Measurements from ENCODE around the gene MTCH2. TPM values are rescaled to one million over a fixed set of nuclear protein-coding genes. Genes with fewer than 3 reads are reported as not detected.

MTCH2 gene
- total RNA-seq, 1 donor, result 74.9 TPM

DNA sequence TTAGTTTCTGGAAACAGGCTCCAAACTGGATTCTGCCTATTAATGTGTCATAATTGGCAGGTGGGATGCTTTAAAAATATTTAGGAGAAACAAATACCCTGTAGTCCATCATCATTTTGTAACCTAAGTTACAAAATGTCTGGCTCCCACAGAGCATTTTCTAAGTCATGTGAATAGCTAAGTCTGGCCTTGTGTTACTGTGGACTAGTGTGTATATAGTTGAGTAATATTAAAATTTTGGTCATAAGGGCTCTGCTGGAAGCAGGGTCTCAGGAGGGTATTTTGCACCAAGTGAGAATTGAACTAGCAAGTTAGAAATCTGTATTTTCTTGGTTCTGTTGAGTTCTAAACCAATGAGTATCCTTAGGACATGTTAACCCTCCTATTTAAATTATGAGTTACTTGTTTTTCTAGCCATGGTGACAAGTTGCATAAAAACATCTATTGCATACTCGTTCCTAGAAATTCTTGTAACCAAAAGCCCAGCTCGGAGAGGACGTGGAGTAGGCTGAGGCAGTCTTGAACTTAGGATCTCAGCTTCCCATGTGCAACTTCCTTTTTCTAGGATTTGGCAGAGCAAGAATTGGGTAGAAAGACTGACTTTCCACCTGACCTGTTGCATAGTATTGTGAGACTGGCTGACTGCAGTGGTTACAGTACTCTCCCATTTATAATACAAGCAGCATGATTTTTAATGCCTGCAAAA, 71.6 kb downstream of the MTCH2 start:
- H3K79me2 ChIP-seq (ENCODE audit: insufficient read depth, low read length), result peaks cover 61% of the 10 kb centered on the region
- no peak overlapping the region for H3K27ac ChIP-seq (ENCODE audit: low read depth, low read length)
- peaks cover 6% of the 10 kb centered on the region for H4K20me1 ChIP-seq (ENCODE audit: insufficient read depth, low read length)
- TF ChIP-seq, protein P1, sequence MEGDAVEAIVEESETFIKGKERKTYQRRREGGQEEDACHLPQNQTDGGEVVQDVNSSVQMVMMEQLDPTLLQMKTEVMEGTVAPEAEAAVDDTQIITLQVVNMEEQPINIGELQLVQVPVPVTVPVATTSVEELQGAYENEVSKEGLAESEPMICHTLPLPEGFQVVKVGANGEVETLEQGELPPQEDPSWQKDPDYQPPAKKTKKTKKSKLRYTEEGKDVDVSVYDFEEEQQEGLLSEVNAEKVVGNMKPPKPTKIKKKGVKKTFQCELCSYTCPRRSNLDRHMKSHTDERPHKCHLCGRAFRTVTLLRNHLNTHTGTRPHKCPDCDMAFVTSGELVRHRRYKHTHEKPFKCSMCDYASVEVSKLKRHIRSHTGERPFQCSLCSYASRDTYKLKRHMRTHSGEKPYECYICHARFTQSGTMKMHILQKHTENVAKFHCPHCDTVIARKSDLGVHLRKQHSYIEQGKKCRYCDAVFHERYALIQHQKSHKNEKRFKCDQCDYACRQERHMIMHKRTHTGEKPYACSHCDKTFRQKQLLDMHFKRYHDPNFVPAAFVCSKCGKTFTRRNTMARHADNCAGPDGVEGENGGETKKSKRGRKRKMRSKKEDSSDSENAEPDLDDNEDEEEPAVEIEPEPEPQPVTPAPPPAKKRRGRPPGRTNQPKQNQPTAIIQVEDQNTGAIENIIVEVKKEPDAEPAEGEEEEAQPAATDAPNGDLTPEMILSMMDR (IDR thresholded peaks at IDR 0.05; ENCODE audit: extremely low read depth, low read depth, low read length), result no peak
- H3K9me3 ChIP-seq (ENCODE audit: low read depth, low read length), result no peaks in the 10 kb centered on the region
- H3K36me3 ChIP-seq (ENCODE audit: insufficient read depth, low read length), result peaks cover 31% of the 10 kb centered on the region
- no peak overlapping the region for H2AFZ ChIP-seq (ENCODE audit: low read length)
- peaks cover 28% of the 10 kb centered on the region for H3K4me1 ChIP-seq (ENCODE audit: insufficient read depth, low read length)
- no peak for DNase-seq (ENCODE audit: insufficient read length, low spot score, missing footprints)
- no peak overlapping the region for H3K4me3 ChIP-seq (ENCODE audit: insufficient read depth, low read length)
- no peak overlapping the region for H3K4me2 ChIP-seq (ENCODE audit: insufficient read depth, low read length)
- no peaks in the 10 kb centered on the region for H3K27me3 ChIP-seq (ENCODE audit: insufficient read depth, low read length)

DNA sequence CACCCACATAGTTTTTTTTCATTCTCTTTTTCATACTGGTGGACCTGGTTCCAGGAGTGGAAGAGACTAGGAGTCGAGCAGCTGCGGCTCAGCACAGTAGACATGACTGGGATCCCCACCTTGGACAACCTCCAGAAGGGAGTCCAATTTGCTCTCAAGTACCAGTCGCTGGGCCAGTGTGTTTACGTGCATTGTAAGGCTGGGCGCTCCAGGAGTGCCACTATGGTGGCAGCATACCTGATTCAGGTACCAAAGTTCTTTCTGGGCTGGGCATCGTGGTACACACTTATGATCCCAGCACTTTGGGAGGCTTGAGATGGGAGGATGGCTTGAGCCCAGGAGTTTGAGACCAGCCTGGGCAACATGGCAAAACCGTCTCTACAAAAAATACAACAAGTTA, 72.7 kb downstream of the MTCH2 start:
- Histone ChIP-seq H3K27ac (ENCODE audit: low read depth, low read length) (no peak overlapping the region), H3K4me2 (ENCODE audit: insufficient read depth, low read length) (no peak overlapping the region), H3K4me3 (ENCODE audit: insufficient read depth, low read length) (no peak overlapping the region), H2AFZ (ENCODE audit: low read length) (no peak overlapping the region), H4K20me1 (ENCODE audit: insufficient read depth, low read length) (peaks cover 6% of the 10 kb centered on the region), H3K4me1 (ENCODE audit: insufficient read depth, low read length) (peaks cover 33% of the 10 kb centered on the region), H3K9me3 (ENCODE audit: low read depth, low read length) (no peaks in the 10 kb centered on the region), H3K27me3 (ENCODE audit: insufficient read depth, low read length) (no peaks in the 10 kb centered on the region), H3K36me3 (ENCODE audit: insufficient read depth, low read length) (peaks cover 26% of the 10 kb centered on the region), H3K79me2 (ENCODE audit: insufficient read depth, low read length) (peaks cover 64% of the 10 kb centered on the region)
- DNase-seq (ENCODE audit: insufficient read length, low spot score, missing footprints), result no peak
- TF ChIP-seq, protein P1 (IDR thresholded peaks at IDR 0.05; ENCODE audit: extremely low read depth, low read depth, low read length), result no peak

Small RNA genes within 50 kb of the gene (small RNA-seq; reads per million reads assigned to genes)
- gene RNU5E-10P, result not detected

Other genes with a start within 250 kb of the MTCH2 start
- 52.5 and 78.9 TPM in 2 replicates for gene SLC39A13, start 234.0 kb downstream of the MTCH2 start, total RNA-seq
- 121 and 124 TPM in 2 replicates for gene PSMC3, start 216.1 kb downstream of the MTCH2 start, total RNA-seq
- 0.29 and 0.36 TPM in 2 replicates for gene RAPSN, start 193.4 kb downstream of the MTCH2 start, total RNA-seq
- gene CELF1, start 89.4 kb downstream of the MTCH2 start, total RNA-seq, result 136 and 148 TPM in 2 replicates
- gene PTPMT1, start 77.0 kb downstream of the MTCH2 start, total RNA-seq, result 67.5 and 80.7 TPM in 2 replicates
- 26.8 and 28.3 TPM in 2 replicates for gene KBTBD4, start 63.6 kb downstream of the MTCH2 start, total RNA-seq
- 55.0 and 56.9 TPM in 2 replicates for gene NDUFS3, start 63.5 kb downstream of the MTCH2 start, total RNA-seq
- gene FAM180B, start 55.9 kb downstream of the MTCH2 start, total RNA-seq, result not detected in 2 replicates
- gene C1QTNF4, start 48.1 kb downstream of the MTCH2 start, total RNA-seq, result 0.36 TPM in 1 of 2 replicates, not detected in the other
- gene AGBL2, start 72.8 kb upstream of the MTCH2 start, total RNA-seq, result 2.2 and 2.4 TPM in 2 replicates
- gene FNBP4, start 124.8 kb upstream of the MTCH2 start, total RNA-seq, result 126 and 130 TPM in 2 replicates
- gene NUP160, start 205.8 kb upstream of the MTCH2 start, total RNA-seq, result 25.3 and 27.1 TPM in 2 replicates